Cardiac septum (tissue), 1 donor: ENCODE results near the gene CD274. TPM values are rescaled to one million over a fixed set of nuclear protein-coding genes. Genes with fewer than 3 reads are reported as not detected.

Source experiments
- DNase-seq: peaks from one replicate; pipeline ENCODE4 v3.0.0-alpha.2; 2020; ENCODE audit warnings: low spot score
- intact Hi-C: fragments of 100-400 bp; cut with DNase I; formaldehyde crosslinking; loops from one replicate; pipeline ENCODE4 v1.14.0; 2022
- total RNA-seq: library from RNA; stranded (reverse); fragmentation: NEBNext Ultra II Directional; extraction: Animal tissue kit (Norgen Biotek cat#: 25700); gene quantifications from one replicate; pipeline ENCODE4 v1.2.1, GENCODE V29; 2021
- donor health status: DM: no; HTN: no; CAD: no.

CD274 gene
- total RNA-seq, 1 donor from 2014 or later, result 17.9 TPM

- DNase-seq, result no peak
Measured at GRCh38 chr9:5515261-5515650, 64.9 kb downstream of the CD274 start.

GRCh38 chr9:5516453-5517220, 66.3 kb downstream of the CD274 start:
- intact Hi-C loops, result no loop called here
- DNase-seq, result no peak

More at GRCh38 chr9:5515261-5515650, 64.9 kb downstream of the CD274 start:
- intact Hi-C loops, result no loop called here

GRCh38 chr9:5518171-5518936, 68.0 kb downstream of the CD274 start:
- DNase-seq, result no peak
- intact Hi-C loops, result no loop called here

- intact Hi-C loops, result no loop called here
- no peak for DNase-seq
Measured at GRCh38 chr9:5518937-5519319, 68.6 kb downstream of the CD274 start.

Other genes starting within 250 kb of the CD274 start
- not detected for gene INSL4, start 219.1 kb upstream of the CD274 start, total RNA-seq
- gene RLN2, start 145.8 kb upstream of the CD274 start, total RNA-seq, result 0.35 TPM
- gene RLN1, start 110.7 kb upstream of the CD274 start, total RNA-seq, result 0.32 TPM
- 28.9 TPM for gene PLGRKT, start 12.6 kb upstream of the CD274 start, total RNA-seq
- gene PDCD1LG2, start 60.0 kb downstream of the CD274 start, total RNA-seq, result 0.48 TPM
- 9.3 TPM for gene RIC1, start 178.6 kb downstream of the CD274 start, total RNA-seq